IgD-negative memory B cell (primary cell): Measurements from ENCODE around the gene JAG1. TPM values are rescaled to one million over a fixed set of nuclear protein-coding genes. Genes with fewer than 3 reads are reported as not detected.
A peak's percentile ranks its signal among the peaks of the same experiment; 100 is the strongest.

Experiments used
- H3K27ac Mint-ChIP-seq, 3 donors: one replicate each; pipeline ENCODE4 v1.8.0; 2020 to 2022; ENCODE audit warnings: mild to moderate bottlenecking in 3 of 3, mixed read lengths in 3 of 3, moderate library complexity in 1 of 3
- H3K27me3 Mint-ChIP-seq: one replicate; pipeline ENCODE4 v1.8.0; 2021; ENCODE audit warnings: mixed read lengths
- H3K36me3 Mint-ChIP-seq: one replicate; pipeline ENCODE4 v1.8.0; 2020; ENCODE audit warnings: mild to moderate bottlenecking, mixed read lengths
- H3K4me1 Mint-ChIP-seq, 3 donors: one replicate each; pipeline ENCODE4 v1.8.0; 2020 to 2022; ENCODE audit warnings: mixed read lengths in 3 of 3, mild to moderate bottlenecking in 1 of 3
- H3K4me3 Mint-ChIP-seq, 4 donors: one replicate each; pipeline ENCODE4 v1.8.0; 2020 to 2022; ENCODE audit warnings: mild to moderate bottlenecking in 4 of 4, mixed read lengths in 4 of 4, moderate library complexity in 3 of 4
- H3K9me3 Mint-ChIP-seq, 3 donors: one replicate each; pipeline ENCODE4 v1.8.0; 2020 to 2021; ENCODE audit warnings: mixed read lengths in 3 of 3, mild to moderate bottlenecking in 1 of 3
- polyA plus RNA-seq: library from polyadenylated mRNA; unstranded; fragments of 300-500 nt; fragmentation: Illumina TruSeq; gene quantifications from one replicate; pipeline ENCODE4 v1.2.3, GENCODE V29; 2021

The JAG1 gene
- polyA plus RNA-seq, 1 donor from 2014 or later = not detected

GRCh38 chr20:10658051-10658823 is 15.6 kb downstream of the JAG1 start:
- H3K27ac Mint-ChIP-seq = no peak overlapping the region
- peaks cover 0 to 1% (median 0%) of the 10 kb centered on the region in 3 donors for H3K9me3 Mint-ChIP-seq
- no peak overlapping the region for H3K4me3 Mint-ChIP-seq
- peaks cover 33% of the 10 kb centered on the region for H3K27me3 Mint-ChIP-seq
- H3K36me3 Mint-ChIP-seq = peaks cover 2% of the 10 kb centered on the region
- H3K4me1 Mint-ChIP-seq = peaks cover 0 to 4% (median 0%) of the 10 kb centered on the region in 3 donors

DNA sequence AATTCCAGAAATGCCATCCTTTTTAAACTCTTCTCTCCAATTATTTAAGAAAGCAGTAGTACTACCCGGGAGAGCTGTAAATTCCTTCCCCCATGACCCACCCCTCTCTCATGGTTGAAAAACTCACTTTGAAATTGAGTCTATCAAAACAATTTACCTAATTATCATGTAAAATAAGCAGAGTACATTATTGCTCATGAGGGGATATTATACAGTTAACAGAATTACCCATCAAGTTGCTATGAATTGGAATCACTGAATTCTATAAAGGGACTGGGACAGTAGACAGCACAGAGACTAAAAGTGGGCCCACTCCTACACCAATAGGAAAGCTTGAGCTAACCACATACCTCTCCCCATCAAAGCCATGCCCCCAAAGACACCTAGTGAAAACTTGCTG is 16.3 kb downstream of the JAG1 start:
- Mint-ChIP-seq H3K4me3 (no peak overlapping the region), H3K27me3 (peaks cover 29% of the 10 kb centered on the region), H3K4me1 (peaks cover 0 to 2% (median 0%) of the 10 kb centered on the region in 3 donors), H3K27ac (no peak overlapping the region), H3K36me3 (peaks cover 2% of the 10 kb centered on the region), H3K9me3 (peaks cover 0 to 1% (median 0%) of the 10 kb centered on the region in 3 donors)

DNA sequence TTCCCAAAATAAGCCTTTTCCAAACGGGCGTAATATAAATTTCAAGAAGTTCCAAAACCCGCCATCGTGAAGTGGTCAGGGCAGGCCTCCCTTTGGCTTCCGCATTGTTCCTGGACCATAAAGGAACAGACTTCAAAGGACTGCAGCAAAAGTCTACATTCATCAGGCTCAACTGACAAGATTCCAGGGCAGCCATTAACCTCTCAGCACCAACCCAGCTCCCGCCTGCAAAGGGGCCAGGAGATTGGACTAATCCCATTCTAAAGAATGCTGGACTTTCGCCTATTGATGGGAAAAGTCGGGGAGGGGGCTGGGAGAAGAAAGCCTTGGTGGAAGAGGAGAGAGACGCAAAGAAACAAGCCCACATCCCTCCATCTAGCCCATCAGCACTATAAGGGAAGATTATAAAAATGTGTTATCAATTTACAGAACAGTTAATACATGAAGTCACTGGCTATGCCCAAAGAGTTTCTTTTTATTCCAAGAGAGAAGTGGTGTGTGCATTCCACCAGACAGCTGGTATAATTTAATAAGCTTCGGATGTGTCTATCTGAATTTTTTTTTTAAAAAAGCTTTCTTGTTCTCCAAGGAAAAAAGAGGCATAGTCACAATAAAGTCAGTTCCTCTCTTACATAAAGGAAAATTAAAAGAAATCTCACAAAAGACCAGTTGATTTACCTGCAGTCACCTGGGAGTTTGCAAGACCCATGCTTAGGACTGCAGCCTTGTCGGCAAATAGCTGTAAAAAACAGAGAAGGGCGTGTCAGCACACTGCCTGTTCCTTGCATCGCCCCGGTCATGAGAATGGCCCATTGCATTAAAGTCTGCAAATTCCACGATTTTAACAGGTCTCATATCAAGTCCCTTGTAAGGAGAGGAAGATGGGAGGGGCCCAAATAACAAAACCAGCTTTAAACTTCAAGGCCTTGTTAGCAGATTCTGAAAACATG is 17.8 kb downstream of the JAG1 start:
- Mint-ChIP-seq H3K27ac (no peak overlapping the region), H3K36me3 (peaks cover 2% of the 10 kb centered on the region), H3K4me3 (peak overlapping the region in 1 of 4 donors; percentile 67), H3K27me3 (peaks cover 23% of the 10 kb centered on the region), H3K9me3 (peaks cover 0 to 1% (median 0%) of the 10 kb centered on the region in 3 donors), H3K4me1 (peaks cover 0 to 2% (median 0%) of the 10 kb centered on the region in 3 donors)

DNA sequence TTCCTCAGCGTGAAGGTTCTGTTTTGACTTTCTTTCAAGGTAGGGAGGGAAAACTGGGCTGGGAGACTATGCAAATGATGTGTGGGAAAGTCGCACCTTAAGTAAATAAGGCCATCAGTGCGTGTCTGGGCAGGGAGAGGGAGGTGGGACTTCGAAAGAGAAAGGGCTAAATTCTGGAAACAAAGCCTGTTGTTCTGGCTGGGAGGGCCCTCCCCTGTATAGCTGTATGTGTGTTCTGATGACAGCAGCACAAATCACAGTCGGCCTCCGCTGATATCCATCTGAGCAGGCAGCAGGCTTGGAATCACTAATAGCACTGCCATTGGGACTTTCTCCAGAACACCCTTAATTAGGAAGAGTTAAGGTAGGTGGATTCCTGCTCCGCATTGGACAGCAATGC is 19.2 kb downstream of the JAG1 start:
- Mint-ChIP-seq H3K9me3 (peaks cover 0 to 1% (median 0%) of the 10 kb centered on the region in 3 donors), H3K4me1 (peaks cover 0 to 2% (median 0%) of the 10 kb centered on the region in 3 donors), H3K36me3 (peaks cover 2% of the 10 kb centered on the region), H3K27ac (no peak overlapping the region), H3K27me3 (peaks cover 22% of the 10 kb centered on the region), H3K4me3 (no peak overlapping the region)

DNA sequence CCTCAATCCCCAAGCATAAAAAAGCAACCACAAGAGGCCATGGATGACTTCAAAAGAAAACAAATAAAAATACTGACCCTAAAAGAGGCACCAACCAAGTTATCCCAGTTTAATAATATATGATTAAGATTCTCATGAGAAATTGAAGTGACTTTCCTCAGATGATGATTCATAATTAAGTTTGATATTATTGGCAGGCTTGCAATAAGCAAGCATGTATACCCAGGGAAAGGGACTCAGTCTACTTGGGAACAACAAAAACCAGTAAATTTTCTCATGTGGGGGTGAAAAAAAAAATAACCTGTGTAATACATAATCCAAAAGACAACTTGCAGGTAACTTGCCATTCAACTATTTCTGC is 19.6 kb downstream of the JAG1 start:
- Mint-ChIP-seq H3K27me3 (peaks cover 24% of the 10 kb centered on the region), H3K9me3 (peaks cover 0 to 1% (median 0%) of the 10 kb centered on the region in 3 donors), H3K36me3 (peaks cover 2% of the 10 kb centered on the region), H3K27ac (no peak overlapping the region), H3K4me1 (peaks cover 0 to 2% (median 0%) of the 10 kb centered on the region in 3 donors), H3K4me3 (no peak overlapping the region)

DNA sequence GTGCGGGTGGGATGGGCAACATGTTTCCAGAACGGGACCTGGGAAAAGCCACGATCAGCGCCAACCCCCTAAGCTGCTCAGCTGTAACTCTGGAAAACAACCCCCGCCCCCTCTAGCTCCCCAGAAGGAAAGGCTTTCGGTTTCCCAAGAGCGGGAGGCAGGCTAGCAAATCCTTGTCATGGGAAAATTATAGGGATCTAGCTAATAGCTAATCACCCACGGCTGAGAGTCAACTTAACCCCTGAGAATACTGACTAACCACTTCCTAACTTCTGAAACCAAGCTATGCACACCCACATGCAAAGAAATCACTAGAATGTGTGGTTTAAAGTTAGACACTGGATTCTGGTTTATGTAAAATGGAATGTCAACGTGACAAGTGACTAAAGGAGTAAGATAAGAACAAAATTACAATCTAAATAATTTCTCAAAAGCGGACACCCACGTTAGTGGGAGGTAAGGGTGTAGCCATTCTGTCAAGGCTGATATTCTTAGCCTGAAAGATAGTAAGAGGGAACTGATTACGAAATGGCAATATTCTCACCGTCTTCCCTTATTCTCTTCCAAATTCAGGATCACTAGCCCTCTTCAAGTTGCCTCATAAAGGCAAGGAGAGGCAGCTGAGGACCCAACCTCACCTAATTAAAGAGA is 20.1 kb downstream of the JAG1 start:
- H3K27me3 Mint-ChIP-seq = peaks cover 24% of the 10 kb centered on the region

DNA sequence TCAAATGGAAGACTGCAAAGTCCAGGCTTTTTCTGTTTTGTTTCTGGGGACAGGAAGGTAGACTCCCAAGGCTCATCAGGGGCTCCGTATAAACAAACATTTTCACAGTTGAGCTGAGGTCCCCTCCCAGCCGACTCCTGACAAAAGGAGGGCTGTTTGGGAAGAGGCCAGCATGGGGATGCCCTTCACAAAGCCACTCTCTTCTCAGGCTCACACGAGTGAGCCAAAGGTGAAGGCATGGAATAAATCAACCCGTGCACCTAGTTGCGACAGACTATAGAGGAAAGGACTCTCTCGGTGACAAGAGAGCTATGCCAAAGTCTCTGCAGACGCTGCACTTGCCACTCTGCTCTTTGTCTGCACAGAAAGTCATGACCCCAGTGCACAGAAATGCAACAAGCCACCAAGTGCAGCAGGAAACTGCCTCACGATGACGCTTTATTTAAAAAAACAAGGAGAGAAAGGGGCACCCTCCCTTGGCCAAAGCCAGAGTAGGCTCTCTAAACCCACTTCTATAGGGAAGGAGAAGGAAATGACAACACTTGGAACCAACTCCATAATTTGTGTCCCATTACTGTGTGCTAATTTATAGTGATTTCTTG is 21.0 kb downstream of the JAG1 start:
- H3K36me3 Mint-ChIP-seq = peaks cover under 1% of the 10 kb centered on the region
- H3K4me1 Mint-ChIP-seq = peaks cover 0 to 2% (median 0%) of the 10 kb centered on the region in 3 donors
- H3K9me3 Mint-ChIP-seq = peaks cover 0 to 1% (median 0%) of the 10 kb centered on the region in 3 donors
- H3K4me3 Mint-ChIP-seq = no peak overlapping the region
- peak overlapping the region in 1 of 3 donors; percentile 57 for H3K27ac Mint-ChIP-seq
- peaks cover 21% of the 10 kb centered on the region for H3K27me3 Mint-ChIP-seq

More for the DNA sequence above, 20.1 kb downstream of the JAG1 start:
- Mint-ChIP-seq H3K9me3 (peaks cover 0 to 1% (median 0%) of the 10 kb centered on the region in 3 donors), H3K36me3 (peaks cover 2% of the 10 kb centered on the region), H3K4me3 (no peak overlapping the region), H3K4me1 (peaks cover 0 to 2% (median 0%) of the 10 kb centered on the region in 3 donors), H3K27ac (no peak overlapping the region)

DNA sequence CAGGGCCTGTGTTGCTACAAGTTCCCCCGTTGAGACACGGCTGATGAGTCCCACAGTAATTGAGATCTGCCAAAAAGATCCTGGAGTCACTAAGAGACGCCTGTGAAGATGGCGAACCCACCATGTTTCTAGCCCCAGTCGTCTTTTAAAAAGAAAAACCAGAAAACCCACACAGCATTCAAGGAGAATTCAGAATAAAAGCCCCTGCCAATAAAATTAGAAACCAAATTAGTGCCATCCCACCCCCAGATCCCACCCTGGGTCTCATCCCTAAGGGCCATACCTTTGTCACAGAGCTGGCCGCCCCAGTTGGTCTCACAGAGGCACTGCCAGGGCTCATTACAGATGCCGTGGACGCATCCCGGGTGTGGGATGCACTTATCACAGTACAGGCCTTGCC is 21.6 kb downstream of the JAG1 start:
- Mint-ChIP-seq H3K4me3 (no peak overlapping the region), H3K27me3 (peaks cover 18% of the 10 kb centered on the region), H3K36me3 (no peaks in the 10 kb centered on the region)

GRCh38 chr20:10651227-10651990 is 22.4 kb downstream of the JAG1 start:
- Mint-ChIP-seq H3K27me3 (peaks cover 18% of the 10 kb centered on the region), H3K4me1 (peaks cover 0 to 2% (median 0%) of the 10 kb centered on the region in 3 donors), H3K4me3 (no peak overlapping the region)

More for the DNA sequence above, 21.6 kb downstream of the JAG1 start:
- no peak overlapping the region for H3K27ac Mint-ChIP-seq
- peaks cover 0 to 2% (median 0%) of the 10 kb centered on the region in 3 donors for H3K4me1 Mint-ChIP-seq
- H3K9me3 Mint-ChIP-seq = peaks cover 0 to 1% (median 0%) of the 10 kb centered on the region in 3 donors

GRCh38 chr20:10649797-10650160 is 24.0 kb downstream of the JAG1 start:
- Mint-ChIP-seq H3K4me1 (peaks cover 0 to 2% (median 0%) of the 10 kb centered on the region in 3 donors), H3K27ac (no peak overlapping the region), H3K36me3 (no peaks in the 10 kb centered on the region), H3K27me3 (peaks cover 25% of the 10 kb centered on the region), H3K4me3 (no peak overlapping the region), H3K9me3 (peaks cover 0 to 1% (median 0%) of the 10 kb centered on the region in 3 donors)

More at GRCh38 chr20:10651227-10651990, 22.4 kb downstream of the JAG1 start:
- no peaks in the 10 kb centered on the region for H3K36me3 Mint-ChIP-seq
- H3K27ac Mint-ChIP-seq = no peak overlapping the region
- H3K9me3 Mint-ChIP-seq = peaks cover 0 to 1% (median 0%) of the 10 kb centered on the region in 3 donors

DNA sequence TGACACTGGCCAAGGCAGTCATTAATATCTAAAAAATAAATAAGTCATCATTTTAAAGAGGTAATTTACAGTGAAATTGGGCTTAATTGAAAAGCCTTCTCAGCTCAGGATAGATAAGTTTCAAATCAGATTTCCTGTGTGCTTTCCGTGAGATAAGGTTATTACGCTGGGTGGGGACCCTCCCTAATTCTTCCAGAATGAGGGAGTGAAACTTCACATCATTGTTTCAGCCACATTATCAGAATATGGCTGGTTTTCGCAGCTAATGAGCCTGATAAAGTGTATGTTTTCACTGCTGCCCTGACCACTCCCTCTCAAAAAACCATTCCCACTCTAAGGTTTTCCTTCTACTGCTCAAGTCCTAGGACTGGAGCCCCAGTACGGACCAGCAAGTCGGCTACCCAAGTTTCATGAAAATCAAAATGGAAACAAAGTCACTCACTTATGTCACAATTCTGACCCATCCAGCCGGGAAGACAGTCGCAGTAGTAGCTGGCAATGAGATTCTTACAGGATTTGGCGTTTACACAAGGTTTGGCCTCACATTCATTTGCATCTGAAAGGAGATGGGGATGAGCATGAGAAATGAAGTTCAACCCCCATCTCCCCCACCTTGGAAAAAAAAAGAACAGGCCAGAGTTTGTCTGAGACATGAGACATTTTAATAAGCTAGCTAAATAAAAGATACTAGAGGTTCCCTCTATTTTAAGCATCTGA is 24.6 kb downstream of the JAG1 start:
- Mint-ChIP-seq H3K4me3 (no peak overlapping the region), H3K9me3 (no peaks in the 10 kb centered on the region), H3K27me3 (peaks cover 20% of the 10 kb centered on the region), H3K27ac (no peak overlapping the region), H3K4me1 (no peaks in the 10 kb centered on the region), H3K36me3 (no peaks in the 10 kb centered on the region)

DNA sequence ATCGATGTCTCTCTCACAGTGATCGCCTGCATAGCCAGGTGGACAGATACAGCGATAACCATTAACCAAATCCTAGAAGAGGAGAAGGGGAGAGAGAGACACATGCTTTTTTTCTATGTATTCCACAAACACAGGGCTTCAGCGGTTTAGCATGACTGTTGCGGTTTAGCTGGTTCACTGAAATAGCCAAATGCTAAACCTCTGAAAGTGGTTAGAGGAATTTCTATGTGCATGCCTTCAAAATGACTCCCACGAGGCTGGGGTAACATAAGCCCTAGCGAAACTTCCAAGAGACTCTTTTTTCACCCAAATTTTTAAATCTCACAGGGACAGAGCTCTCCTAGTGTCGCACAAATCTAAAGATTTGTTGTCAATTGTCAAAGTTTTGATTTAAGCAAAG is 25.1 kb downstream of the JAG1 start:
- no peak overlapping the region for H3K4me3 Mint-ChIP-seq
- no peaks in the 10 kb centered on the region for H3K4me1 Mint-ChIP-seq
- H3K27me3 Mint-ChIP-seq = peaks cover 20% of the 10 kb centered on the region
- no peaks in the 10 kb centered on the region for H3K36me3 Mint-ChIP-seq
- H3K27ac Mint-ChIP-seq = no peak overlapping the region
- no peaks in the 10 kb centered on the region for H3K9me3 Mint-ChIP-seq

- H3K9me3 Mint-ChIP-seq = no peaks in the 10 kb centered on the region
- no peak overlapping the region for H3K4me3 Mint-ChIP-seq
- H3K4me1 Mint-ChIP-seq = no peaks in the 10 kb centered on the region
- H3K27ac Mint-ChIP-seq = no peak overlapping the region
- H3K36me3 Mint-ChIP-seq = no peaks in the 10 kb centered on the region
- H3K27me3 Mint-ChIP-seq = peaks cover 25% of the 10 kb centered on the region
These were observed 25.9 kb downstream of the JAG1 start for GRCh38 chr20:10647909-10648308.
